Spleen (tissue), 11 donors: ENCODE measurements around the gene FSIP1. TPM values are rescaled to one million over a fixed set of nuclear protein-coding genes. Genes with fewer than 3 reads are reported as not detected.

Source experiments
- DNase-seq: peaks from one replicate; pipeline ENCODE4 v3.0.0-alpha.2; 2020
- H3K27ac ChIP-seq, 8 donors: fragments of 200-600 bp; sonication (generic) in 7 of 8; 1 replicate in 4 of 8; 2 replicates in 4 of 8; pipeline versions ENCODE4 v1.5.0 to v1.8.0; 2016 to 2021; ENCODE audit warnings: inconsistent platforms in 4 of 8, mild to moderate bottlenecking in 4 of 8, moderate library complexity in 1 of 8
- H3K27me3 ChIP-seq, 7 donors: fragments of 200-600 bp; sonication (generic) in 6 of 7; replicated peaks in 1 of 7; 1 replicate in 4 of 7; 2 replicates in 3 of 7; pipeline versions ENCODE4 v1.5.0 to v1.8.0; 2016 to 2021; ENCODE audit warnings: inconsistent platforms in 3 of 7, mild to moderate bottlenecking in 1 of 7
- H3K36me3 ChIP-seq, 6 donors: fragments of 200-600 bp; sonication (generic) in 5 of 6; 1 replicate in 4 of 6; 2 replicates in 2 of 6; pipeline versions ENCODE4 v1.5.0 to v1.8.0; 2016 to 2021; ENCODE audit warnings: inconsistent platforms in 2 of 6
- H3K4me1 ChIP-seq, 6 donors: fragments of 200-600 bp; sonication (generic) in 5 of 6; 1 replicate in 3 of 6; 2 replicates in 3 of 6; pipeline versions ENCODE4 v1.5.0 to v1.8.0; 2016 to 2021; ENCODE audit warnings: inconsistent platforms in 3 of 6
- H3K4me3 ChIP-seq, 8 donors: fragments of 200-600 bp; sonication (generic) in 7 of 8; 1 replicate in 4 of 8; 2 replicates in 4 of 8; pipeline versions ENCODE4 v1.5.0 to v1.8.0; 2016 to 2021; ENCODE audit warnings: inconsistent platforms in 4 of 8, mild to moderate bottlenecking in 4 of 8, moderate library complexity in 2 of 8
- H3K9me3 ChIP-seq, 8 donors: fragments of 200-600 bp; sonication (generic) in 7 of 8; 1 replicate in 4 of 8; 2 replicates in 4 of 8; pipeline versions ENCODE4 v1.5.0 to v1.8.0; 2016 to 2021; ENCODE audit warnings: inconsistent platforms in 4 of 8
- POLR2A ChIP-seq, 3 donors: fragments of 450-650 bp; IDR thresholded peaks; one replicate each; pipeline ENCODE4 v1.5.1; 2017; ENCODE audit warnings: antibody characterized with exemption in 3 of 3, mild to moderate bottlenecking in 1 of 3
- POLR2AphosphoS5 ChIP-seq, 3 donors: sonication (generic); formaldehyde crosslinking; IDR thresholded peaks; one replicate each; pipeline ENCODE4 v1.5.1; 2017; ENCODE audit warnings: antibody characterized with exemption in 3 of 3
- WGBS, 5 donors: extraction: QIAGEN DNeasy Blood & Tissue Kit in 3 of 5; methylation state at CpG; one replicate each; pipeline versions ENCODE4 v1.1.5 to v1.1.7; 2013 to 2018; 5-methylcytosine and 5-hydroxymethylcytosine counted together
- intact Hi-C: fragments of 100-400 bp; cut with DNase I; formaldehyde crosslinking; loops from one replicate; pipeline ENCODE4 v1.15.0; 2023; ENCODE audit warnings: low total_unique reads
- polyA plus RNA-seq, 3 donors: library from polyadenylated mRNA; stranded (reverse); fragments of 200-250 nt; gene quantifications; one replicate each; pipeline ENCODE4 v1.2.1, GENCODE V29; 2013
- total RNA-seq, 7 donors: library from RNA; depleted of rRNA in 3 of 7; stranded (reverse); fragments of >200 nt in 3 of 7; fragmentation: NEBNext Ultra II Directional in 4 of 7; extraction: Animal tissue kit (Norgen Biotek cat#: 25700) in 4 of 7; gene quantifications; one replicate each; pipeline versions ENCODE4 v1.1.0 to v1.2.1, GENCODE V29; 2016 to 2021
- TF ChIP-seq, protein P1 (sequence below), 11 experiments: fragments of 200-600 bp in 7 of 11; fragments of 450-650 bp in 4 of 11; sonication (generic) in 4 of 11; IDR thresholded peaks in 8 of 11; conservative IDR thresholded peaks in 3 of 11; 1 replicate in 7 of 11; 2 replicates in 4 of 11; pipeline versions ENCODE4 v1.4.0 to v1.8.0; 2016 to 2021; ENCODE audit warnings: antibody characterized with exemption in 11 of 11, inconsistent platforms in 4 of 11, mild to moderate bottlenecking in 1 of 11
- donor health status: healthy with polysubstance abuse.
- donor health status: DM: no; HTN: no; CAD: no; lungs with moderate emphysema.
- donor health status: DM: no; HTN: no; CAD: no.
- donor health status: Bipolar disorder and iron deficiency.
- donor health status: healthy.
- donor health status: DM: no; HTN: no; CAD: no.
- donor health status: DM: yes; HTN: yes; CAD: no.

FSIP1 gene
- total and polyA plus RNA-seq, 10 donors = 0.09 to 2.3 (median 0.45) TPM

DNA sequence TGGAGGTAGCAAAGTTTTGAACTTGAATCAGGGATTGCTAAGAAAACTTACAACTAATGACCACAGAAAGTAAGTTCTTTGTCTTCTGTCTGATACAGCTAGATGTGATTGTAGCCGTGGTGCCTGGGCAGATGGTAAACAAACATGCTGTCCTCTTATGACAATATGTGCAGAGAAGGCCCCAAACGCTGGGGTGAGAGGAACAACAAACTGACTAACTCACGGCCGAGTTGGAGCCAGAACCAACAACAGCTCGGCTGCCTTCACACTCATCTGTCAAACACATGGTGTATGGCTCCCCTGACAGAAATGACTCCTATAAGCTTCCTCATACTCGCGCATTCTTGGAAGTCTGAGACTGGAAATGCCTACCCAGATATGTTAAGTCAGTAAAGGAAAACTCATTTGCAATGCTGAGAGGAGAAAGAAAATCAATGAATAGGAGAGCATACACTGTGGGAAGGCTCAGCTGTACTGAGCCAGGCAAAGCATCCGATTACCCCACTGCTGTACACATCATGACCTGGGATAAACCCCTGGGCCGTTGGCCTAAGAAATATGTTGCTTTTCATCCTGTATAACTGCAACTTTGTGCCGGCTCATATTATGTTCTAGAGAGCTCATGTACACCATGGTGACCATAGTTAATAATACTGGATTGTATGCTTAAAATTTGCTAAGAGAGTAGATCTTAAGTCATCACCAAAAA lies 196.1 kb downstream of the FSIP1 start:
- Histone ChIP-seq H3K9me3 (no peaks in the 10 kb centered on the region), H3K36me3 (peaks cover 0 to 95% (median 13%) of the 10 kb centered on the region in 6 donors), H3K4me1 (peaks cover 0 to 55% (median 8%) of the 10 kb centered on the region in 6 donors), H3K27me3 (peaks cover 0 to 19% (median 2%) of the 10 kb centered on the region in 7 donors), H3K4me3 (peak overlapping the region in 1 of 8 donors; percentile 70), H3K27ac (peak overlapping the region in 1 of 8 donors; percentile 18)
- 77 to 90% (median 85%) methylated on average over 10 of the region's 10 CpGs for WGBS, 5 donors
- intact Hi-C loops = loop anchor here (10.0 kb wide), 2 partner anchors 168 to 462 kb away; no protein-coding TSS in a partner anchor
- TF ChIP-seq POLR2AphosphoS5 (IDR thresholded peaks at IDR 0.05) = peak in 1 of 3 donors; percentile 93
- TF ChIP-seq POLR2A (IDR thresholded peaks at IDR 0.05) = no peak
- no peak for DNase-seq

DNA sequence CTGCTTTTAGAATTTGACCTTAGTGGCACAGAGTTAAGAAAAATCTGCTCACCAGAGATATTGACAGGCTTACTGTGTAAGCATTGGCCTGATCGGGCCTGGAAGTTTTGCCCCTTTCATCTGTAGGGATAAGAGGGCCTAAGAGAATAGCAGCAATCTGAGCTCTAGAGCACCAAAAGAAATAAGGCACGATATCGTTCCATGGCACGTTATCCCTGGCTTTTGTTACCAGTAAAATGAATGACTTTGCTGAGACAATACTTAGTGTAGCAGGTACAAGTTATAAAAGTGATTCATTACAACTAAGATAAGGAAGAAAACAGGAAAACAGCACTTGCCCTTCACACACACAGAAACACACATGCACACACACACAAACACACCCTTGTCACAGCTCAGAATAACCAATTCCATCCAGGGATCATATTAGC lies 196.8 kb downstream of the FSIP1 start:
- Histone ChIP-seq H3K36me3 (peaks cover 0 to 89% (median 13%) of the 10 kb centered on the region in 6 donors), H3K4me1 (peaks cover 0 to 61% (median 13%) of the 10 kb centered on the region in 6 donors), H3K9me3 (no peaks in the 10 kb centered on the region), H3K27ac (peak overlapping the region in 4 of 8 donors; percentile 7 to 25 (median 17)), H3K4me3 (peak overlapping the region in 2 of 8 donors; percentile 52 to 70), H3K27me3 (peaks cover 0 to 26% (median 8%) of the 10 kb centered on the region in 7 donors)
- no peak for DNase-seq
- intact Hi-C loops = loop anchor here (10.0 kb wide), 2 partner anchors 169 to 461 kb away; no protein-coding TSS in a partner anchor
- TF ChIP-seq POLR2AphosphoS5 (IDR thresholded peaks at IDR 0.05) (peak in 1 of 3 donors; percentile 47), POLR2A (IDR thresholded peaks at IDR 0.05) (no peak)
- WGBS, 5 donors = 55 to 88% (median 81%) methylated on average over 4 of the region's 4 CpGs

DNA sequence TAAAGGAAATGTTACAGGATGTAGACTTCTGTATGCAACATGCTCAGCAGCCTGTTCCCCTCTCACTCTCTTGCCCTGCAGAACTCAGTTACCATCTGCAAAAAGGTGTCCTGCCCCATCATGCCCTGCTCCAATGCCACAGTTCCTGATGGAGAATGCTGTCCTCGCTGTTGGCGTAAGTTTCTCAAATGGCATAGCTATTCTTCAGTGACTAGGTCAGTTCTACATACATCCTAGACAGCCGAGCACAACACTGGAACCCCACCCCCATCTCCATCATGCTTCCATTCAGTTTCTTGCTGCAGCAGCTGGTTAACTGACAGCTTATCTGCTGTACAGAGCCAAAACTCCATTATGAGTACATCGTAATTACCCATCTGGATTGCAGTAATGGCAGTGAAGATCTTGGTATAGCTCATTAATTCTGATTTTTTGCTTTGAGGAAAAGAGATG lies 197.2 kb downstream of the FSIP1 start:
- WGBS, 5 donors = 81 to 94% (median 90%) methylated on average over 4 of the region's 4 CpGs
- Histone ChIP-seq H3K36me3 (peaks cover 0 to 84% (median 13%) of the 10 kb centered on the region in 6 donors), H3K4me3 (peak overlapping the region in 3 of 8 donors; percentile 50 to 70 (median 52)), H3K9me3 (no peaks in the 10 kb centered on the region), H3K27ac (peak overlapping the region in 4 of 8 donors; percentile 7 to 25 (median 17)), H3K27me3 (peaks cover 0 to 30% (median 13%) of the 10 kb centered on the region in 7 donors), H3K4me1 (peaks cover 0 to 66% (median 18%) of the 10 kb centered on the region in 6 donors)
- peak in 1 of 3 donors; percentile 16 for TF ChIP-seq POLR2A (IDR thresholded peaks at IDR 0.05)
- TF ChIP-seq, protein P1, sequence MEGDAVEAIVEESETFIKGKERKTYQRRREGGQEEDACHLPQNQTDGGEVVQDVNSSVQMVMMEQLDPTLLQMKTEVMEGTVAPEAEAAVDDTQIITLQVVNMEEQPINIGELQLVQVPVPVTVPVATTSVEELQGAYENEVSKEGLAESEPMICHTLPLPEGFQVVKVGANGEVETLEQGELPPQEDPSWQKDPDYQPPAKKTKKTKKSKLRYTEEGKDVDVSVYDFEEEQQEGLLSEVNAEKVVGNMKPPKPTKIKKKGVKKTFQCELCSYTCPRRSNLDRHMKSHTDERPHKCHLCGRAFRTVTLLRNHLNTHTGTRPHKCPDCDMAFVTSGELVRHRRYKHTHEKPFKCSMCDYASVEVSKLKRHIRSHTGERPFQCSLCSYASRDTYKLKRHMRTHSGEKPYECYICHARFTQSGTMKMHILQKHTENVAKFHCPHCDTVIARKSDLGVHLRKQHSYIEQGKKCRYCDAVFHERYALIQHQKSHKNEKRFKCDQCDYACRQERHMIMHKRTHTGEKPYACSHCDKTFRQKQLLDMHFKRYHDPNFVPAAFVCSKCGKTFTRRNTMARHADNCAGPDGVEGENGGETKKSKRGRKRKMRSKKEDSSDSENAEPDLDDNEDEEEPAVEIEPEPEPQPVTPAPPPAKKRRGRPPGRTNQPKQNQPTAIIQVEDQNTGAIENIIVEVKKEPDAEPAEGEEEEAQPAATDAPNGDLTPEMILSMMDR (IDR thresholded peaks at IDR 0.05 in 8 of 11, conservative IDR thresholded peaks at IDR 0.05 in 3 of 11) = no peak
- TF ChIP-seq POLR2AphosphoS5 (IDR thresholded peaks at IDR 0.05) = peak in 1 of 3 donors; percentile 95
- no peak for DNase-seq
- intact Hi-C loops = loop anchor here (10.0 kb wide), 2 partner anchors 169 to 461 kb away; no protein-coding TSS in a partner anchor

DNA sequence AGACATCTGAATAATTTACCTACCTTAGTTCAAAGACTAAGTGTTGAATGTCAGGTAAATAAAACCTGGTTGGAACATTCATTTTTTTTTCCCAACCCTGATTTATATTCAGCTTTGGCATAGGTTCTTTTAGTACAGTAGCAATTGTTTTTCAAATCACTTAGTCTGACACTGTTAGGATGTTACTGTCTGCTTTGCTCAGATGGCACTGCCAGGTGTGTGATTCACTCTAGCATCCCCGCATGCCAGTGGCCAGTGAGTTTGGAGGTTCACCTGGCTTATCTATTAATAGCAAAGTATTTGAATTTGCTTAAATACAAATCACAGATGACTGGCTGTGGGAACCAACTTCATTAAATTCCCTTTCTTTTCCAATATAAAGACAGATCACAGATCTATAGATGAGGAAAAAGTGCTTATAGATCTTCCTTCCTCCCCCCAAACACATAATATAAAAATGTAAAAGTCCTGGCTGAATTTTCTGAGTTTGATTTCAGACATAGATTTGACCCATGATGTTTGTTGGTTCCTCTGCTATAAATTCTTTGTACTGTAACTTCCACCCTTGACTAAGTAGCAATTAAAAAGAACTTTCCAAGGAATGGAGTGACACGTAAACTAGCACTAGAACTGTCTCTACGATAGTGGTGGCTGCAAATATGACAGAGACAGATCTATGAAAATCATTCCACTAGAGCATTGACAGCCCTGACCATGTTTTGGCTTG lies 197.8 kb downstream of the FSIP1 start:
- intact Hi-C loops = loop anchor here (10.0 kb wide), 2 partner anchors 170 to 460 kb away; no protein-coding TSS in a partner anchor
- no peak for DNase-seq
- peaks cover 0 to 72% (median 23%) of the 10 kb centered on the region in 6 donors for H3K4me1 ChIP-seq
- 56 to 63% (median 58%) methylated on average over 3 of the region's 3 CpGs for WGBS, 5 donors
- H3K27me3 ChIP-seq = peaks cover 0 to 36% (median 15%) of the 10 kb centered on the region in 7 donors
- no peaks in the 10 kb centered on the region for H3K9me3 ChIP-seq
- H3K36me3 ChIP-seq = peaks cover 0 to 78% (median 13%) of the 10 kb centered on the region in 6 donors
- H3K4me3 ChIP-seq = peak overlapping the region in 5 of 8 donors; percentile 44 to 70 (median 50)
- peak overlapping the region in 3 of 8 donors; percentile 7 to 25 (median 18) for H3K27ac ChIP-seq
- TF ChIP-seq, protein P1 (IDR thresholded peaks at IDR 0.05 in 8 of 11, conservative IDR thresholded peaks at IDR 0.05 in 3 of 11) = no peak
- peak in 1 of 3 donors; percentile 66 for TF ChIP-seq POLR2AphosphoS5 (IDR thresholded peaks at IDR 0.05)
